GM18519 (cell line): ENCODE results near the gene PSMB8.
A peak's percentile ranks its signal among the peaks of the same experiment; 100 is the strongest.
"Not testable (repeated sequence)": the region's sequence is repeated elsewhere in the genome, so short reads cannot be mapped to it uniquely, and the experiment has no call there.

Source experiments
- ATAC-seq: cut with Tn5 transposase; IDR thresholded peaks from one replicate; pipeline ENCODE4 v1.9.1; 2021; ENCODE audit warnings: mild to moderate bottlenecking, moderate library complexity; ENCODE audit not compliant: unreplicated experiment, low FRiP score

The PSMB8 gene

GRCh38 chr6:32843979-32844838, at the start of gene PSMB8:
Gene PSMB8, minus strand, starts transcription at chr6:32844047. Its CDS starts 51 bp downstream, at chr6:32843996.
- ATAC-seq: peak; percentile 62

DNA sequence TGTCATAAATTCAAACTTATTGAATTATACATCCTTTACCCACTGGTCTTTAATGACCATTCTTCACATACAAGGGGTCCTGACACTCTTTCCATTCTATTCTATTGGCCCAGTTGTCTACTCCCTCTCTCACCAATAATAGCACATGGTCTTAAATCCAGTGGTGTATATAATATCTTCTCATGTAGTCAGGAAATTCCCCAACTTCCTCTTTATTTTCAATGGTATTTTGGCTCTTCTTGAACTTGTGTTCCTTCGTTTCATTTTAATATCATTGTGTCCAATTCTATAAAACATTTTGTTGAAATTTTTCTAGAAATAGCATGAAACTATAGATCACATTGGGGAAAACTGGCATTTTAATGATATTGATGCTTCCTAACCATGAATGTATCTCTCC, 47.0 kb upstream of the PSMB8 start:
- no peak for ATAC-seq

GRCh38 chr6:32889533-32889932, 45.7 kb upstream of the PSMB8 start:
- no peak for ATAC-seq

GRCh38 chr6:32888576-32888975, 44.7 kb upstream of the PSMB8 start:
- no peak for ATAC-seq

GRCh38 chr6:32887616-32888015, 43.8 kb upstream of the PSMB8 start:
- no peak for ATAC-seq

DNA sequence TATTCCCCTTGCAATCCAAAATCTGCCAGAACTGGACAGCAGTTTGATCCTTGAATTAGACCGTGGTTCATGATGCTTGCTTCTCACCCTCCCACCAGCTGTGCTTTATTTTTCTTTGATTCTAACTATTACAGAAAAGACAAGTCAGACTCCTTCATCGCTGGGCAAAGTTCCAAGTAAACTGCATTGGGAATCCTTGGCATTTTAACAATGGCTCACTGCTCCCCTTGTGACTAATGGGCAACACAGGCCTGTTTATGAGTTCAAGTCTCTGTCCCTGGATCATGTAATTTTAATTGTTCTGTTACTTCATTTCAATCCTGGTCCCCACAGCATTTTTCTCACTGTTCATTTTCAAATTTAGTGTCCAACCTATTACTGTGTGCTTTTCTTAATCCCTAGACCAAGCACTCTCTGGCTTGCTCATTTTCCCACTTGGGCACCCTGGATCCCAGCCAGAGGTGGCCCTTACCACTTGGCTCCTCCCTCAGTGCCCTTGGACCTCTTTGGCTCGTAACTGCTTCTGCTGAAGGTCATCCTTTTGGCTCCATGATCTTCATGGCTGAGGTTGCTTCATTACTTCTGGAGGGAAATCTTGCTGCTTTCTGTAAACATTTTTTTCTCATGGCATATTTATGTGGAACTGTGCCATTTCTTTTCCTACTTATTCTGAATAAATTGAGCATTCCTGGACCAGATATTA, 43.0 kb upstream of the PSMB8 start:
- ATAC-seq: no peak

GRCh38 chr6:32885698-32886286, 41.9 kb upstream of the PSMB8 start:
- ATAC-seq: no peak

DNA sequence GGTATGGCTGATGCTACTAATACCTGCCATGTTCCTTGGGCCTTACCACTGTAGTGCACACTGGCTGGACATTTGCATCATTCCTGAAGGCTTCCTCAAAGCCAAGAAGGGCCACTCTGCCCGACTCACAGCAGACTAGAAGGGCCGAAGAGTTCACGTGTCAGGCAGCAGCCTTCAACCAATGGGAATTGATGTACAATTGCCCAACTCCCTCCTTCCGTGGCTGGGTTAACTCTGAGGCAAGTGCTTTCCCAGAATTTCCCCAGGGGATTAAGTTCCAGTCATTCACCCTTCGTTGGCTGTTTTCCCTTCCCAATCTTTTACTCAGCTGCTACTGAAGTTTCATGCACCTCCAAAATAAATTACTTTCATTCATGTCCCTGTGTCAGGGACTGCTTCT, 39.9 kb upstream of the PSMB8 start:
- ATAC-seq: no peak

DNA sequence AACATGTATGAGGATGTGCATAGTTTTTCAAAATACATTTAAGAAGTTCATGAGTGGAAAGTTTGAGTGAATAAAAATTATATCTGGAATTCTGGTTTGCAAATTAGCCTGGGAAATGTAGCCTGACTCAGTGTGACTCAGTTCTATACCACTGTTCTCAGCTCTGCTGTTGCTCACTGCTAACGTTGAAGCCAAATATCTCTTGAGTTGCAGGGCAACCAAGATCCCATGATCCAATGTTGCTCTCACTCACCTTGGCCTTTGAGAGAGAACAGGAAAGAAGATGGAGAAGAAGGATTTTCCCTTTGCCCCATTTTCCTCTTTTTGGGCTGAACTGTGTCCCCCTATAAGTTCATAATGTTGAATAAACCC, 39.0 kb upstream of the PSMB8 start:
- no peak for ATAC-seq

- ATAC-seq: not testable (repeated sequence)
These were observed 37.1 kb upstream of the PSMB8 start for GRCh38 chr6:32880962-32881361.

- ATAC-seq: no peak
These were observed 35.8 kb upstream of the PSMB8 start for GRCh38 chr6:32879691-32880090.

- no peak for ATAC-seq
These were observed 32.8 kb upstream of the PSMB8 start for GRCh38 chr6:32876603-32877002.

GRCh38 chr6:32873947-32874346, 30.1 kb upstream of the PSMB8 start:
- ATAC-seq: not testable (repeated sequence)

DNA sequence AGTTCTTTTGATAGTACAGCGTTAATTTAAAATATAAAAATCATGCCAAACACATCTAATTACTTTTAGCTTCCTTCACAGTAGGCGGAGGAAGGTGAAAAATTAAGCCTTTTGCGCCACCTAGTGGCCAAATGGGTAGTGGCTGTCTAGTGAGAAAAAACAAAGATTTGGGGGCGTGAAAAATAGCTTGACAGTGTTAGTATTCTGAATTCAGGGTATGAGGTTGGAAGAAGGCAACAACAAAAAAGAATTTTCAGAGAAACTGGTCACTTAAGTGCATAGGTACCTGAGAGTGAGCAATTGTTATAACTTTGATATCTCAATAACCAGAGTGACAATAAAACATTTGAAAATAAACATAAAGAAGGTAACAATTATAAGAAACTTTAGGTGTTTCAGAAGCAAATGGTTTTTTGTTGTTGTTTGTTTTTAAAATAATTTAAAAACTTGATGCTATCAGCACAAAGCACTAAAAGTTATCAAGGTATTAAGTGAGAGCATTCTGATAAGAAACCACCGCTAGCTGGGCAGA, 24.5 kb upstream of the PSMB8 start:
- no peak for ATAC-seq

DNA sequence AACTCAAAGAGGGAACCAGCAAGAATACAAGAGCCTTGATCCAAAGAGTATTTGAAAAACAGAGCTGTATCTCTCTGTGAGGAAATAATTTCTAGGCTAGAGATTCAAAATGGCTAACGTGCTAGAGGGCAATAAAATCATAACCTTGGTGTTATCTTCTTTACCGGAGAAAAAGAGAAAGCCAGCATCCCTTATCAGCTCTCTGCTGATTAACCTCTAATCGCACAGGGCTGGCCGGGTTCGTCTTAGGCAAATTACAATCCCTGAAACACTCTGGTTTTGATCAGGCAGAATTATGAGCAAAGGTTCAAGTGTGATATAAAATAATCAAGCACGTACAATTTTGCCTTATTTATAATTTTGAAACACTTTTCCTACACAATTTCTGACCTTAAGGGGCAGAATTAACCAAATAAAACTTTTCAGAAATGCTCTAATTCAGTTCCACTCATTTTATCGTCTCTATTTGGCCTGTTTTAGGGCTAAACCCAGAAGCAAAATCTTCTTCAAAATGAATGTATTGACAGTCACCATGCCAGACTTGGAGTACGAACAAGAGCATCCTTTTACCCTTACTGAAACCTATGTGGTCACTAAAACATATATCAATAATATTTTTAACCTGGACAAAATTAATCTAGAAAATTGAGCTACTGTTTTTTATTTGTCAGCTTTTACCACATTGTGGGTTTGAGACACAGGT, 23.9 kb upstream of the PSMB8 start:
- no peak for ATAC-seq

GRCh38 chr6:32867022-32867477, 23.2 kb upstream of the PSMB8 start:
- ATAC-seq: no peak

DNA sequence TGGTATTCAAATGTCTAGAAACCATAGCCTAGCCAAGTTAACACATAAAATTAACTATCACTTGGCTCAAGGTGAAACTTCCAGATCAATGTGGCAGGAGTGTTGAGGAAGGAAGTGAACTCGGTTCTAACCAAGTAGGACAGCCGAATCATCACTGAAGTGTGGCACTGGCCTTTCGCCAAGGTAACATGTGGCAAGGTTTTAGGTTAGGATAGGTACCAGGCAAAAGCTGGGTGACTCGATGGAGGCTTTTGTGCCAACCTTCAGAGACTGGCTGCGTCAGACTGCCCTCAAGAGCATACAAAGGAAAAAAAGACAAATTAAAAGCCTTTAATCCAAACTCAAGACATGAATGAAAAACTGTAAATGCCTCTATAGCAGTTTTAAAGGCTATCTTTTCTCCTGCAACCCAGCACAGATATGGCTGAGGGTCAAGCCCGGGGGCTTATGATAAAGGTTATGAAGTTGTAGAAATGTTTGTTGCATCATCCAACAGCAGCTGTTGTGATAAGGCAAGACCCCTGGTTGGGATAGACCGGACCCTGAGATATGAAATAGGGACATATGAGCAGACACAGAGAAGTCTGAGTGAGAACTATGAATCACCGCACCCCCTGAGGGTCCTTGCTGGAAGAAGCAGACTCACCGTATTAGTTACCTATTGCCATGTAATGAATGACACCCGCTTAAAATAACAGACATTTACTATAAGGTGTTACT, 22.0 kb upstream of the PSMB8 start:
- no peak for ATAC-seq

GRCh38 chr6:32862725-32863124, 18.9 kb upstream of the PSMB8 start:
- no peak for ATAC-seq

DNA sequence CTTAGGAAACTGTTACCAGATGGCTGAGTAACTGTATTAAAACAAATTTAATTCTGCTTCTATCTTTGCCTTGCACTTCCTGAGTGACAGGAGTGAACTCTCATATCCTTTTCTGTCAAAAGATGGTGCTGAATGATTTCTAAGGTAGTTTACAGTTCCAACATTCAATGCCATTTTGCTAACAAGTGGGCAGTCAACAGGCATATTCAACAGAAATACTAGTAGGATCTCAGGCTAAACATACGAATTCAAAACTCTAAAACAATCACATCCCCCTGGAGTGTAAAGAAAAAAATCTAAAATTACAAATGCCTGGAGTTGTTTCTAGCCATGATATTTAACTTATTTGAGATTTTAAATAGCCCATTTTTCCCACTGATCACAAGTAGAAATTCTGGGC, 16.8 kb upstream of the PSMB8 start:
- no peak for ATAC-seq

GRCh38 chr6:32858194-32858593, 14.3 kb upstream of the PSMB8 start:
- no peak for ATAC-seq
